HUES6 (cell line): Measurements from ENCODE around the gene MAP4K3.

ENCODE experiments used
- H3K27ac ChIP-seq: 2 replicates; pipeline ENCODE4 v1.7.0; 2013; ENCODE audit warnings: low read depth, mild to moderate bottlenecking, low read length, inconsistent platforms
- H3K27me3 ChIP-seq: 2 replicates; pipeline ENCODE4 v1.6.1; 2013; ENCODE audit warnings: low read length; ENCODE audit not compliant: control insufficient read depth, insufficient read depth
- H3K36me3 ChIP-seq: 2 replicates; pipeline ENCODE4 v1.6.1; 2013; ENCODE audit warnings: low read length; ENCODE audit not compliant: control insufficient read depth, insufficient read depth
- H3K4me1 ChIP-seq: 2 replicates; pipeline ENCODE4 v1.6.1; 2013; ENCODE audit warnings: low read length; ENCODE audit not compliant: control insufficient read depth, insufficient read depth
- H3K4me3 ChIP-seq: 2 replicates; pipeline ENCODE4 v1.5.1; 2013; ENCODE audit warnings: low read depth, low read length
- H3K9ac ChIP-seq: one replicate; pipeline ENCODE4 v1.6.1; 2013; ENCODE audit warnings: mild to moderate bottlenecking, low read length
- H3K9me3 ChIP-seq: 2 replicates; pipeline ENCODE4 v1.6.1; 2013; ENCODE audit warnings: low read depth, low read length; ENCODE audit not compliant: control insufficient read depth, insufficient read depth

MAP4K3 gene

DNA sequence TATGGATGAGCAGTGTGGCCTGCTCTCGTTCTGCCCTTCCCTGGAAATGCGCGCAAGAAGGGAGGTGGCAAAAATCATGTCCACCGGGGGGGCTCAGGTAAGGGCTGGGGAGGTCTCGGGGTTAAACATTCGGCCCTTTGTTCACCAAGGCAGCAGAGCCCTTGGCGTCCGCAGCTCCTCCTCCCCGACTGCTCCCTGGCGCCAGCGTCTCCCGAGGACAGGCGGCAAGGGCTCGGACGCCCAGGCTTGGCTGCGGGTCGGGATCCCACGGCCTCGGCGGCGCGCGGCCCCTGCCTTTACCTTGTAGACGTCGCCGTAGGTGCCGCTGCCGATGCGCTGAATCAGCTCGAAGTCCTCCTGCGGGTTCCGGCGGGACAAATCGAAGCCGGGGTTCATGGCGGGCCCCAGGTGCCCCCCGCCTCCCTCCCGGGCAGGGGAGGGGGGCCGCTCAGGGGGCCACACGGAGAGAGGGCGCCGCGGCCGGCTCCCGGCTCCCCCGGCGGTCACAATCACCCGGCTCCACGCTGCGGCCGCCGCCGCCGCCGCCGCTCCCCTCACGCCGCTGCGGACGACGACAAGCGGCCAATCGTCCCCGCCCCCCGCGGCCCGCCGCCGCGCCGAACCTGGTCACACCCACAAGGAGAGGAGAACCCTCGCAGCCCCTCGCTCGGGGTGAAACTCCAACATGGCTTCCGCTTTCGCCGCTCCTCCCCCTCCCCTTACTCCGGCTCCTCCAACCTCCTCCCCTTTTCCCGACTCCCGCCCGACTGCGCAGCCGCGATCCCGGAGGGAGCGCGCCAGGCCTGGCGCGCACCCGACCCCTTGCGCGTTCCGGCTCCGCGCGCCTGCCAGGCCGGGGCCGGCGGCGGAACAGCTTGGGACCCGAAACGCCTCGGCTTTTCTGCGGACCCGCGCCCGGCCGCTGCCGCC, at the start of gene MAP4K3:
TSS of gene MAP4K3 (minus strand) at position 694 of the 930 bp plus-strand sequence. CDS start at position 396, 298 bp downstream.
- H3K36me3 ChIP-seq = no peaks in the 10 kb centered on the region
- H3K9ac ChIP-seq = peak within 1 kb of the TSS; percentile 91
- peak within 1 kb of the TSS; percentile 90 for H3K4me3 ChIP-seq
- peaks cover 54% of the 10 kb centered on the region for H3K4me1 ChIP-seq
- no peaks in the 10 kb centered on the region for H3K9me3 ChIP-seq
- H3K27me3 ChIP-seq = no peaks in the 10 kb centered on the region
- H3K27ac ChIP-seq = peak within 1 kb of the TSS; percentile 72

DNA sequence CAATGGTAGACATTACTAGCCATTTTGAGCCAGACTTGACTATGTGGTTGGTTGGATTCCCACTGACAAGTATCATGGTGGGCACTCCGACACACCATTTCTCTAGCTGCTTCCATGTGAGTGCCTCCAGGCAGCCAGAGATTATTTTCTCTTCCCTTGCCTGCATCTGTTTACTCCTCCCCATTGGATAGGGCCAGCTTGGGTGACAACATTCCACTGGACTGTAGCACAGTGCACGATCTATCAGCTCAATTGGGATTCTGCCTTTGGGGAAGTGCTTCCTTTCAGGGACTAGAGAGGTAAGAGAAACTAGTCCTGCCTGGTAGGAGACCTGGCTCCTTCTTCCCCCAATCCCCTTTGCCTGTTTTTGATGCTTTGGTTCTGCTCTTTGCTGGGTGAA, 49.0 kb upstream of the MAP4K3 start:
- H3K36me3 ChIP-seq = no peaks in the 10 kb centered on the region
- H3K9me3 ChIP-seq = no peaks in the 10 kb centered on the region
- H3K9ac ChIP-seq = no peak overlapping the region
- no peak overlapping the region for H3K27ac ChIP-seq
- peaks cover 30% of the 10 kb centered on the region for H3K4me1 ChIP-seq
- no peaks in the 10 kb centered on the region for H3K27me3 ChIP-seq
- no peak overlapping the region for H3K4me3 ChIP-seq

DNA sequence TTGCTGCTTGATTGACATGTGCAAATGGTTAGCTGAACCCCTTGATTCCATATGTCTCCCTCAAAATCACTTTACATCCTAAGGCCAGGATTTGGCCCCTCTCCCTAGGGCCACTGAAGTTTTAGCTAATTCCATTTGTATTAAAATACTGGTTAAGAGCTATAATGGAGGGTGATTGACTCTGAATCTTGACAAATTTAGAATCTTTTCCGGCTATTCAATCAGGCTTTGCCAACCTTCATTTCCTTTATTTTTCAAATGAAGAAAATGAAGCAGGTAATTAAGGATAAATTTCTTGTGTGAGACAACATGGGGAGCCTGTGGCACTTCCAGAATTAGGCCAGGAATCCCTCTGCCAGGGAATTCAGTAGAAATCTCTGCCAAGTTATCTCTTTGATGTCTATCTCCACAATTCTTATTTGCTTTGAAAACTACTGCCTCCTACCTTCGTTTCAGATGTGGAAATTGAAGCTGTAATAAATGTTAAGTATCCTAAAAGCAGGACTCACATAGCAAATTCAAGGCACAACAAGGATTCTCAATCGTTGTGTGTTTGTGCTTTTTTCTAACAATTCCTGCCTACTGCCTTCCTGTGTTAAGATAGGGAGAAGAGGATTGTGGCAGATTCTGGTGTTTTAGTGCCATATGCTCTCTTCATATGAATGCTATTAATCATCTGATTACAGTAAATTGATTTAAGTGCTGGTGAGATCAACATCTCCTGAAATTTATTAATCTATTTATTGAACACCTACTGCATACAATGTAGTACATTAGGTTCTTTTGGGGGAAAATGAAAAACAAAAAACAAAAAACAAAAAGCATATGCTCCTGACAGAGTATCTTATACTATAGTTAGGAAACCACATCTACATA, 47.8 kb upstream of the MAP4K3 start:
- Histone ChIP-seq H3K4me1 (peaks cover 30% of the 10 kb centered on the region), H3K27me3 (no peaks in the 10 kb centered on the region), H3K4me3 (no peak overlapping the region), H3K27ac (no peak overlapping the region), H3K9ac (no peak overlapping the region), H3K36me3 (no peaks in the 10 kb centered on the region), H3K9me3 (no peaks in the 10 kb centered on the region)

DNA sequence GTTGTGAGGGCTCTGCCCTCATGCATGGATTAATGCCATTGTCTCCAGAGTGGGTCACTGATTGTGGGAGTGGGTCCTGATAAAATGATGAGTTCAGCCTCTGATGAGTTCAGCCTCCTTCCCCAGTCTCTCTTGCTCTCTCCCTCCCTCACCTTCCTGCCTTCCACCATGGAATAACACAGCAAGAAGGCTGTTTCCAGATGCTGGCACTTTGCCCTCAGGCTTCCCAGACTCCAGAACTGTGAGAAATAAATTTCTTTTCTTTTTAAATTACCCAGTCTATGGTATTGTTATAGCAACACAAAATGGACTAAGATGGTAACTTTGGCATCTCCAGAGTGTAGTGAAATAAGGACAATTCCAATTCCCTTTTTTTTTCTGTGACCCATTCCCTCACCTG, 47.1 kb upstream of the MAP4K3 start:
- Histone ChIP-seq H3K4me3 (no peak overlapping the region), H3K27me3 (no peaks in the 10 kb centered on the region), H3K4me1 (peaks cover 32% of the 10 kb centered on the region), H3K27ac (no peak overlapping the region), H3K9ac (no peak overlapping the region), H3K36me3 (no peaks in the 10 kb centered on the region), H3K9me3 (no peaks in the 10 kb centered on the region)

- H3K27me3 ChIP-seq = no peaks in the 10 kb centered on the region
- no peak overlapping the region for H3K27ac ChIP-seq
- no peaks in the 10 kb centered on the region for H3K9me3 ChIP-seq
- no peak overlapping the region for H3K4me3 ChIP-seq
- H3K36me3 ChIP-seq = no peaks in the 10 kb centered on the region
- H3K9ac ChIP-seq = no peak overlapping the region
- peaks cover 37% of the 10 kb centered on the region for H3K4me1 ChIP-seq
Measured at GRCh38 chr2:39483534-39483933, 46.4 kb upstream of the MAP4K3 start.

- Histone ChIP-seq H3K9me3 (peaks cover 3% of the 10 kb centered on the region; the same call in 1 of the 2 replicates), H3K27ac (no peak overlapping the region), H3K4me3 (no peak overlapping the region), H3K4me1 (peaks cover 30% of the 10 kb centered on the region), H3K27me3 (no peaks in the 10 kb centered on the region), H3K36me3 (no peaks in the 10 kb centered on the region), H3K9ac (no peak overlapping the region)
Measured at GRCh38 chr2:39481611-39482010, 44.5 kb upstream of the MAP4K3 start.

GRCh38 chr2:39479696-39480095, 42.6 kb upstream of the MAP4K3 start:
- H3K27ac ChIP-seq = no peak overlapping the region
- H3K9me3 ChIP-seq = peaks cover 3% of the 10 kb centered on the region; the same call in 1 of the 2 replicates
- no peaks in the 10 kb centered on the region for H3K27me3 ChIP-seq
- peaks cover 21% of the 10 kb centered on the region for H3K4me1 ChIP-seq
- no peak overlapping the region for H3K9ac ChIP-seq
- H3K4me3 ChIP-seq = no peak overlapping the region
- H3K36me3 ChIP-seq = no peaks in the 10 kb centered on the region

DNA sequence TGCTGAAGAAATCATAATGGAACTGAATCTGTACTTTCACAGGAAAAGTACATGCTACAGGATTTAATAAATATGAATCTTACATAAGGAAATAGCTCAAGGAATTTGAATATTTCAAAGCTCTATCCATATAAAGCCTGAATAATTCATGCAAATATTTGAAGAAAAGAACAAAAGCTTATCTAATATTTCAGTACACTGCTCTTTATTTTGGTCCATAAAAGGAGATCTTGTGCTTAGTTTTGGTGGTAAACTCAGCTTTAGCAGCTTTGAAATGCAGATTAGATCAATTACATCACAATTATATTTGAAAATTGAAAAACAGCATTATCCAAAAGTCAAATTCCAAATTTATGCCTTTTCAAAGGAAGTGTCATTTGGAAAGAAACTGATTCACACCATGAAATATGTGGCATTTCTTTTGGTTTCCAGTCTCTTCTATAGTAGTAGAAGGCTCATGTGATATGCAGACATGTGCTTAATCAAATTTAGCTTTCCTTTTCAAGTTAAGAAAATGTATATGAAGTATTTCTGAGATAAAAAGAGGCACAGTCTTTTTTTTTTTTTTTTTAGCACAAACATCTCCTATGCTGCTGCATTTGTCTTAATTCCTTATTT, 42.1 kb upstream of the MAP4K3 start:
- Histone ChIP-seq H3K27ac (peak overlapping the region; percentile 48; the same call in 1 of the 2 replicates), H3K36me3 (no peaks in the 10 kb centered on the region), H3K4me1 (peaks cover 16% of the 10 kb centered on the region), H3K4me3 (no peak overlapping the region), H3K9ac (no peak overlapping the region), H3K9me3 (peaks cover 3% of the 10 kb centered on the region; the same call in 1 of the 2 replicates), H3K27me3 (no peaks in the 10 kb centered on the region)

DNA sequence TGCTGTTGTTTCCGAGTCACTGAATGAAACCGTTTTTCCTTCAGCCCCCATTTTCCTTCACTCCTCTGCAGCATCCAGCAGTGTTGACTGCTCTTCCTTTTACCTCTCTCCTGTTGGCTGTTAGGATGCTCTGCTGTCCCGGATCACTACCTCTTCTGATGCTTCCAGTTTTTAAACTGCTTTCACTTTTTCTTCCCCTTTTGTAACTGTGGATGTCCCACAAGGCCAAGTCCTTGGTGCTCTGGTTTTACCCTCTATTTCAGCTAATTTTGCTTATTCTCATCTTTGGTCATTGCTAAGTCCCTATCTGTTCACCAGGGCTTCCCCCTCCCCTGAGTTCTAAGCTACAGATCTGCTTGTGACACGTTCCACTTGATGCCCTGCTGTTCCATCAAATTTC, 39.4 kb upstream of the MAP4K3 start:
- Histone ChIP-seq H3K4me3 (no peak overlapping the region), H3K27me3 (no peaks in the 10 kb centered on the region), H3K27ac (no peak overlapping the region)

DNA sequence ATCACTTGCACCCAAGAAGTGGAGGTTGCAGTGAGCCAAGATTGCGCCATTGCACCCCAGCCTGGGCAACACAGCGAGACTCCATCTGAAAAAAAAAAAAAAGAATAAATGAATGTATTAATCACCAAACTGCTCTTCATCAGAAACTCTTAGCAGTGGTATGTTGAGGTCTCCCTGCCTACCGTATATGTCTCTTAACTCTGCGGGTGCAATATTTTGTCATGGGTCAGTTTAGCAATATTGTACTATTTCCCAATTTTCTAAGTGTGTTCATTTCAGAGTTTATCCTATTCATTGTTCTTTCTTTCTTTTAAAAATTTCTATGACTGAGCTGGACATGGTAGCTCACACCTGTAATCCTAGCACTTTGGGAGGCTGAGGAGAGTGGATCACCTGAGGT, 37.9 kb upstream of the MAP4K3 start:
- peaks cover 11% of the 10 kb centered on the region for H3K4me1 ChIP-seq
- H3K27me3 ChIP-seq = no peaks in the 10 kb centered on the region
- peaks cover 3% of the 10 kb centered on the region; the same call in 1 of the 2 replicates for H3K9me3 ChIP-seq
- no peaks in the 10 kb centered on the region for H3K36me3 ChIP-seq
- no peak overlapping the region for H3K4me3 ChIP-seq
- H3K27ac ChIP-seq = no peak overlapping the region
- H3K9ac ChIP-seq = no peak overlapping the region

More for the DNA sequence above, 39.4 kb upstream of the MAP4K3 start:
- Histone ChIP-seq H3K36me3 (no peaks in the 10 kb centered on the region), H3K9me3 (peaks cover 3% of the 10 kb centered on the region; the same call in 1 of the 2 replicates), H3K9ac (no peak overlapping the region), H3K4me1 (peaks cover 7% of the 10 kb centered on the region; the same call in 1 of the 2 replicates)
